COLO829 (cell line): ENCODE data around the gene RASGRF1.

ENCODE experiments used
- DNase-seq: peaks from one replicate; pipeline ENCODE4 v3.0.0; 2012; ENCODE audit warnings: low spot score

Gene RASGRF1

GRCh38 chr15:79067969-79068368 is 22.6 kb downstream of the RASGRF1 start:
- no peak for DNase-seq

- DNase-seq = no peak
Measured at GRCh38 chr15:79067072-79067833, 23.3 kb downstream of the RASGRF1 start.

- DNase-seq = no peak
Measured at GRCh38 chr15:79066391-79067071, 24.0 kb downstream of the RASGRF1 start.

GRCh38 chr15:79065706-79066376 is 24.7 kb downstream of the RASGRF1 start:
- no peak for DNase-seq

GRCh38 chr15:79065361-79065705 is 25.2 kb downstream of the RASGRF1 start:
- no peak for DNase-seq

GRCh38 chr15:79064496-79064895 is 26.1 kb downstream of the RASGRF1 start:
- DNase-seq = no peak

- no peak for DNase-seq
Measured at GRCh38 chr15:79060175-79060574, 30.4 kb downstream of the RASGRF1 start.

- no peak for DNase-seq
Measured at GRCh38 chr15:79059081-79059572, 31.5 kb downstream of the RASGRF1 start.

- DNase-seq = no peak
Measured at GRCh38 chr15:79058260-79058850, 32.2 kb downstream of the RASGRF1 start.

- no peak for DNase-seq
Measured at GRCh38 chr15:79057050-79057449, 33.5 kb downstream of the RASGRF1 start.

GRCh38 chr15:79054350-79054749 is 36.2 kb downstream of the RASGRF1 start:
- no peak for DNase-seq

- DNase-seq = no peak
Measured at GRCh38 chr15:79053894-79054293, 36.7 kb downstream of the RASGRF1 start.

- no peak for DNase-seq
Measured at GRCh38 chr15:79051941-79052731, 38.4 kb downstream of the RASGRF1 start.

- DNase-seq = no peak
Measured at GRCh38 chr15:79051029-79051428, 39.6 kb downstream of the RASGRF1 start.

- DNase-seq = no peak
Measured at GRCh38 chr15:79050341-79050740, 40.2 kb downstream of the RASGRF1 start.

- no peak for DNase-seq
Measured at GRCh38 chr15:79049416-79049815, 41.2 kb downstream of the RASGRF1 start.

GRCh38 chr15:79047676-79048439 is 42.7 kb downstream of the RASGRF1 start:
- DNase-seq = no peak

- DNase-seq = no peak
Measured at GRCh38 chr15:79046691-79047404, 43.7 kb downstream of the RASGRF1 start.

GRCh38 chr15:79045041-79045440 is 45.5 kb downstream of the RASGRF1 start:
- DNase-seq = no peak

GRCh38 chr15:79042213-79042928 is 48.2 kb downstream of the RASGRF1 start:
- DNase-seq = no peak
